Stimulated activated CD4-positive, alpha-beta T cell treated with anti-CD3 and anti-CD28 coated beads, Interleukin-1b, Interleukin-23, amount 100 ng/mL, for 48 hours (primary cell): ENCODE results near the gene HECTD2.
"Not testable (repeated sequence)": the region's sequence is repeated elsewhere in the genome, so short reads cannot be mapped to it uniquely, and the experiment has no call there.

Experiments
- DNase-seq: peaks from one replicate; pipeline ENCODE4 v3.0.0-alpha.2; 2020

The HECTD2 gene

GRCh38 chr10:91477236-91477635 is 67.1 kb downstream of the HECTD2 start:
- DNase-seq = no peak

- no peak for DNase-seq
These were observed 69.4 kb downstream of the HECTD2 start for GRCh38 chr10:91479583-91479982.

GRCh38 chr10:91487911-91488582 is 77.9 kb downstream of the HECTD2 start:
- no peak for DNase-seq

GRCh38 chr10:91493313-91493712 is 83.2 kb downstream of the HECTD2 start:
- no peak for DNase-seq

GRCh38 chr10:91495402-91495801 is 85.3 kb downstream of the HECTD2 start:
- no peak for DNase-seq

- no peak for DNase-seq
These were observed 85.9 kb downstream of the HECTD2 start for GRCh38 chr10:91496016-91496415.

- DNase-seq = no peak
These were observed 101.6 kb downstream of the HECTD2 start for GRCh38 chr10:91511549-91512330.

- DNase-seq = no peak
These were observed 102.3 kb downstream of the HECTD2 start for GRCh38 chr10:91512458-91512857.

- no peak for DNase-seq
These were observed 103.7 kb downstream of the HECTD2 start for GRCh38 chr10:91513598-91514424.

- no peak for DNase-seq
These were observed 104.6 kb downstream of the HECTD2 start for GRCh38 chr10:91514787-91515186.

- no peak for DNase-seq
These were observed 107.2 kb downstream of the HECTD2 start for GRCh38 chr10:91517394-91517793.

GRCh38 chr10:91519899-91520514 is 109.9 kb downstream of the HECTD2 start:
- DNase-seq = no peak

- no peak for DNase-seq
These were observed 110.5 kb downstream of the HECTD2 start for GRCh38 chr10:91520661-91521060.

- DNase-seq = no peak
These were observed 111.3 kb downstream of the HECTD2 start for GRCh38 chr10:91521439-91521838.

- no peak for DNase-seq
These were observed 116.0 kb downstream of the HECTD2 start for GRCh38 chr10:91525896-91526712.

GRCh38 chr10:91528080-91528479 is 117.9 kb downstream of the HECTD2 start:
- DNase-seq = no peak

GRCh38 chr10:91528768-91529167 is 118.6 kb downstream of the HECTD2 start:
- DNase-seq = no peak

GRCh38 chr10:91534789-91535188 is 124.6 kb downstream of the HECTD2 start:
- not testable (repeated sequence) for DNase-seq

GRCh38 chr10:91536111-91536510 is 126.0 kb downstream of the HECTD2 start:
- DNase-seq = no peak

GRCh38 chr10:91536733-91537132 is 126.6 kb downstream of the HECTD2 start:
- DNase-seq = no peak

GRCh38 chr10:91537614-91538383 is 127.7 kb downstream of the HECTD2 start:
- DNase-seq = no peak
